ENCODE results near the gene NLGN4Y.
A peak's percentile ranks its signal among the peaks of the same experiment; 100 is the strongest.

Gene NLGN4Y

GRCh38 chrY:14644157-14644952 lies 120.0 kb downstream of the NLGN4Y start:
- peak; percentile 12 for DNase-seq (ENCODE audit: low read depth, low spot score)

- no peak for DNase-seq (ENCODE audit: low read depth, low spot score)
Measured at GRCh38 chrY:14679181-14679580, 154.9 kb downstream of the NLGN4Y start.

GRCh38 chrY:14694543-14694942 lies 170.2 kb downstream of the NLGN4Y start:
- no peak for DNase-seq (ENCODE audit: low read depth, low spot score)

GRCh38 chrY:14708158-14708557 lies 183.8 kb downstream of the NLGN4Y start:
- no peak for DNase-seq (ENCODE audit: low read depth, low spot score)

- DNase-seq (ENCODE audit: low read depth, low spot score), result no peak
Measured at GRCh38 chrY:14741596-14741995, 217.3 kb downstream of the NLGN4Y start.

GRCh38 chrY:14748329-14748728 lies 224.0 kb downstream of the NLGN4Y start:
- DNase-seq (ENCODE audit: low read depth, low spot score), result no peak

GRCh38 chrY:14755571-14755970 lies 231.2 kb downstream of the NLGN4Y start:
- DNase-seq (ENCODE audit: low read depth, low spot score), result no peak

GRCh38 chrY:14762903-14763302 lies 238.6 kb downstream of the NLGN4Y start:
- no peak for DNase-seq (ENCODE audit: low read depth, low spot score)

GRCh38 chrY:14763600-14763999 lies 239.3 kb downstream of the NLGN4Y start:
- DNase-seq (ENCODE audit: low read depth, low spot score), result no peak

- DNase-seq (ENCODE audit: low read depth, low spot score), result no peak
Measured at GRCh38 chrY:14778208-14778607, 253.9 kb downstream of the NLGN4Y start.

GRCh38 chrY:14793104-14793503 lies 268.8 kb downstream of the NLGN4Y start:
- DNase-seq (ENCODE audit: low read depth, low spot score), result no peak

- DNase-seq (ENCODE audit: low read depth, low spot score), result no peak
Measured at GRCh38 chrY:14793674-14794073, 269.3 kb downstream of the NLGN4Y start.

- DNase-seq (ENCODE audit: low read depth, low spot score), result no peak
Measured at GRCh38 chrY:14798010-14798409, 273.7 kb downstream of the NLGN4Y start.

GRCh38 chrY:14801096-14801495 lies 276.8 kb downstream of the NLGN4Y start:
- no peak for DNase-seq (ENCODE audit: low read depth, low spot score)

GRCh38 chrY:14802125-14802524 lies 277.8 kb downstream of the NLGN4Y start:
- DNase-seq (ENCODE audit: low read depth, low spot score), result peak; percentile 13

GRCh38 chrY:14804041-14804440 lies 279.7 kb downstream of the NLGN4Y start:
- DNase-seq (ENCODE audit: low read depth, low spot score), result no peak

- no peak for DNase-seq (ENCODE audit: low read depth, low spot score)
Measured at GRCh38 chrY:14818452-14818851, 294.1 kb downstream of the NLGN4Y start.

GRCh38 chrY:14822201-14822600 lies 297.9 kb downstream of the NLGN4Y start:
- no peak for DNase-seq (ENCODE audit: low read depth, low spot score)

GRCh38 chrY:14822906-14823305 lies 298.6 kb downstream of the NLGN4Y start:
- DNase-seq (ENCODE audit: low read depth, low spot score), result no peak

- DNase-seq (ENCODE audit: low read depth, low spot score), result no peak
Measured at GRCh38 chrY:14824583-14824982, 300.3 kb downstream of the NLGN4Y start.

GRCh38 chrY:14825728-14826127 lies 301.4 kb downstream of the NLGN4Y start:
- DNase-seq (ENCODE audit: low read depth, low spot score), result no peak

GRCh38 chrY:14828531-14828930 lies 304.2 kb downstream of the NLGN4Y start:
- no peak for DNase-seq (ENCODE audit: low read depth, low spot score)

- DNase-seq (ENCODE audit: low read depth, low spot score), result no peak
Measured at GRCh38 chrY:14829366-14829885, 305.1 kb downstream of the NLGN4Y start.
